Right lung (tissue), 5 donors: ENCODE results near the gene DNAH3. TPM values are rescaled to one million over a fixed set of nuclear protein-coding genes. Genes with fewer than 3 reads are reported as not detected.
"Not testable (repeated sequence)": the region's sequence is repeated elsewhere in the genome, so short reads cannot be mapped to it uniquely, and the experiment has no call there.

Experiments
- DNase-seq, 2 donors: peaks; one replicate each; pipeline ENCODE4 v3.0.0-alpha.2; 2013
- polyA plus RNA-seq, 5 donors: library from polyadenylated mRNA; unstranded; fragments of 120-200 nt; gene quantifications; one replicate each; pipeline versions ENCODE4 v1.2.1 to v1.2.3, GENCODE V29; 2013; ENCODE audit warnings: inconsistent platforms in 1 of 5, low replicate concordance in 1 of 5; ENCODE audit not compliant: insufficient read length in 5 of 5, insufficient read depth in 1 of 5

Gene DNAH3
- polyA plus RNA-seq, 5 donors, result 0.69 to 4.5 (median 2.8) TPM

DNA sequence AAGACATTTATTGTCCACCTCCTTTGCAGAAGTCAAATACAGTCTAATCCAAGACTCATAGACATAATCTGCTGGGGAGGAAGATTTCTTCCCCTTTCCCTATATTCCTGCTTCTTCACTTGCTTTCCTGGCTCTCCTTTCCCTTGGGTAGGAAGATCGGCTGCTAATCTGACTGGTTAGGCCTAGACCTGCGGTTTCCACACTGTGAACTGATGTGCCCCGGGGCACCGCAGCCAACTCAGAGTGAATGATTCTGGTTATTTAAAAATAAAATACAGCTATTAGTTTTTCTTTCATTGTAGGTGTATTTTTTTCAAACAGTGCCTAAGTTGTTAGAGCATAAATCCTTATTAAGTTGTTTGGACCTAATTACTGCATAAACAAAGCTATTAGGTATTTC, 78.9 kb downstream of the DNAH3 start:
- DNase-seq, result no peak

- no peak for DNase-seq
Observed at GRCh38 chr16:21070564-21070963, 80.1 kb downstream of the DNAH3 start.

GRCh38 chr16:21069986-21070385, 80.7 kb downstream of the DNAH3 start:
- no peak for DNase-seq

DNA sequence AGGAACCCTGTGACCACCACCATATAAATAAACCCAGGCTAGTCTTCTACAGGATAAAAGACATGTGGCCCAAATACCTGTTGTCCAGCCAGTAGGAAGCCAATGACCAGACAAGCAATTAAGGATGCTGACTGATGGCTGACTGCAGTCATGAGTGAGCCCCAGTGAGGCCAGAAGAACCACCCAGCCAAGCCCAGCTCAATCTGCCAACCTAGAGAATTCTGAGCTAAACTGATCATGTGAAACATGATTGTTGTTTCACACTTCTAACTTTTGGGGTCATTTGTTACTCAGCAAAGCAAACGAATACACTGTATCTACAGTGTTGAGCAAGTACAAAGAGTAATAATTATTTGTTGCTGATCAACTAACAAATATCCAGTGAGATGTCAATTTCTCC, 86.4 kb downstream of the DNAH3 start:
- no peak for DNase-seq

DNA sequence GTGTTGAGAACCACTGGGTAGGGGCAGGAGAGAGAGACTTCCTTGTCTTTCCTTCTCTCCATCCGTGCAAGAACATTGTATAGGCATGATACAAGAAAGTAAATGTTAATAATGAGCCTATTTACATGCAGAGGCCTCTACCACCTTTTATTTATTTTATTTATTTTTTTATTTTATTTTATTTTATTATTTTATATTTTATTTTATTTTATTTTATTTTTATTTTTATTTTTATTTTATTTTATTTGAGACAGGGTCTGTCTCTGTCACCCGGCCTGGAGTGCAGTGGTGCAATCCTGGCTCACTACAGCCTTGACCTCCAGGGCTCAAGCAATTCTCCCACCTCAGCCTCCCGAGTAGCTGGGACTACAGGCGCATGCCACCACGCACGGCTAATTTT, 87.3 kb downstream of the DNAH3 start:
- not testable (repeated sequence) for DNase-seq

DNA sequence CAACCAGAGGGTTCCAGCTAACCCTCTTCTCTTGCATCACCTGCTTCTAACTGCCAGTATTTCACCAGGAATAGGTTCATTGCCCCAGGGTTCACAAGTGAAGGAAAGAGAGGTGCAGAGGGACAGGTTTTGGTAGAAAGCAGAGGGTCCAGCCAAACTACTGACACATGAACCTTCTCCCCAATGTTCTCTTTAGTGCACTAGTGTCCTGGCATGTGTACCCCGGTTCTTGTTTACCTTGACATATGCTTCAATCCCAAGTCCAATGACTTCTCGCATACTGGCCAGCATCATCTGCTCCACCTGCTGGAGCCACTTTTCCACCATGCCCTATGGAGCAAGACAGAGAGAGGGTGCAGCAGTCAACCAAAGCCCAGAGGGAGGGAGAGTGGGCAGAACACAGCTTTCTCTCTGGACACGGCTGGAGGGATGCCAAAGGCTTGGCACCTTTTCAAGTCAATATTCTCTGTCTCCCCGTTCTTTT, 90.6 kb downstream of the DNAH3 start:
- no peak for DNase-seq

- DNase-seq, result no peak
Observed at GRCh38 chr16:21057875-21058274, 92.8 kb downstream of the DNAH3 start.

- no peak for DNase-seq
Observed at GRCh38 chr16:21056396-21056795, 94.2 kb downstream of the DNAH3 start.

GRCh38 chr16:21055738-21056137, 94.9 kb downstream of the DNAH3 start:
- DNase-seq, result not testable (repeated sequence)

- DNase-seq, result no peak
Observed at GRCh38 chr16:21053590-21053989, 97.1 kb downstream of the DNAH3 start.

DNA sequence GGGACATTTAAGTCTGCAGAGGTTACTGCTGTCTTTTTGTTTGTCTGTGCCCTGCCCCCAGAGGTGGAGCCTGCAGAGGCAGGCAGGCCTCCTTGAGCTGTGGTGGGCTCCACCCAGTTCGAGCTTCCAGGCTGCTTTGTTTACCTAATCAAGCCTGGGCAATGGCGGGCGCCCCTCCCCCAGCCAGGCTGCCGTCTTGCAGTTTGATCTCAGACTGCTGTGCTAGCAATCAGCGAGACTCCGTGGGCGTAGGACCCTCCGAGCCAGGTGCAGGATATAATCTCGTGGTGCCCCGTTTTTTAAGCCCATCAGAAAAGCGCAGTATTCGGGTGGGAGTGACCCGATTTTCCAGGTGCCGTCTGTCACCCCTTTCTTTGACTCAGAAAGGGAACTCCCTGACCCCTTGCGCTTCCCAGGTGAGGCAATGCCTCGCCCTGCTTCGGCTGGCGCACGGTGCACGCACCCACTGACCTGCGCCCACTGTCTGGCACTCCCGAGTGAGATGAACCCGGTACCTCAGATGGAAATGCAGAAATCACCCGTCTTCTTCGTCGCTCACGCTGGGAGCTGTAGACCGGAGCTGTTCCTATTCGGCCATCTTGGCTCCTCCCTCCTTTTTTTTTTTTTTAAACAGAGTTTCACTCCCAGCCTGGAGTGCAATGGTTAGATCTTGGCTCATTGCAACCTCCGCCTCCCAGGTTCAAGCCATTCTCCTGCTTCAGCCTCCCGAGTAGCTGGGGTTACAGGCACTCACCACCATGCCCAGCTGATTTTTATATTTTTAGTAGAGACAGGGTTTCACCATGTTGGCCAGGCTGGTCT, 102.3 kb downstream of the DNAH3 start:
- DNase-seq, result not testable (repeated sequence)

GRCh38 chr16:21038197-21038596, 112.4 kb downstream of the DNAH3 start:
- DNase-seq, result no peak

DNA sequence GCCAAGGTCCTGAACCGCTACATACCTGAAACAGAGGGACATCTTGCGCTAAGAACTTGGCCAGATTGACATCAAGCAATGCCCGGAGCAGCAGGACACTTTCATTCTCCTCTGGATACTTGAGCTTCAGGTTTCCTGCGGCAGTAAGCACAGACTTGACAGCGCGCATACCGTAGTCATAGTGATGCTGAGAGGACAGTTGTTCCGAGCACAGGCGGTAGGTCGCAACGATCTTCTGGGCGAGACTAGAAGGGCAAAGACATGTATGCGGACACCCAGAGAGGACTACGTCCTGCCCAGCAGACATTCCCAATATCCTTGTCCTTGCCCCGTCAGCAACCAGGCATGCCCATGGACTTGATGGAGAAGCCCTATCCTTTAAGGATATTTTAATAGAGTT, 112.9 kb downstream of the DNAH3 start:
- DNase-seq, result no peak

GRCh38 chr16:21037168-21037567, 113.5 kb downstream of the DNAH3 start:
- no peak for DNase-seq

- no peak for DNase-seq
Observed at GRCh38 chr16:21036471-21036870, 114.2 kb downstream of the DNAH3 start.

GRCh38 chr16:21033704-21034103, 116.9 kb downstream of the DNAH3 start:
- no peak for DNase-seq

GRCh38 chr16:21033264-21033663, 117.4 kb downstream of the DNAH3 start:
- no peak for DNase-seq

DNA sequence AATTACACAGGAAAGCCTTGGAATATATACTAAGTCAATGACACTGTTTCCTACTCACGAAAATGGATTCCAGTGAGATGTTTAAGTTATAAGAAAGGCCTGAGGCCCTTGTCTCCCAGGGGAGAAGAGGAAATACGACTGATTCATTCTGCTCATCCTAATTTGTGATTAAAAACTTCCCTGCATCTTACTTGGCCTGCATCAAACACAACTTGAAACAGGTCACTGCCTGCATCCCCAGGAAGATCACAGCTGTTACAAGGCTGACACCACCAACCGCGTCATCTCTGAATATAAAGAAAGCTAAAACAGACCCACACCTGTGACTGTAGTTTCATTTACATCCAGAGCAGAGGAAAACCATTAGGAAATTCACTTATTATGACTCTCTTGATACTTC, 121.9 kb downstream of the DNAH3 start:
- DNase-seq, result no peak

GRCh38 chr16:21026846-21027245, 123.8 kb downstream of the DNAH3 start:
- no peak for DNase-seq

GRCh38 chr16:21023509-21024202, 127.0 kb downstream of the DNAH3 start:
- DNase-seq, result no peak

- DNase-seq, result no peak
Observed at GRCh38 chr16:21021316-21021715, 129.3 kb downstream of the DNAH3 start.

- no peak for DNase-seq
Observed at GRCh38 chr16:21009815-21010214, 140.8 kb downstream of the DNAH3 start.

DNA sequence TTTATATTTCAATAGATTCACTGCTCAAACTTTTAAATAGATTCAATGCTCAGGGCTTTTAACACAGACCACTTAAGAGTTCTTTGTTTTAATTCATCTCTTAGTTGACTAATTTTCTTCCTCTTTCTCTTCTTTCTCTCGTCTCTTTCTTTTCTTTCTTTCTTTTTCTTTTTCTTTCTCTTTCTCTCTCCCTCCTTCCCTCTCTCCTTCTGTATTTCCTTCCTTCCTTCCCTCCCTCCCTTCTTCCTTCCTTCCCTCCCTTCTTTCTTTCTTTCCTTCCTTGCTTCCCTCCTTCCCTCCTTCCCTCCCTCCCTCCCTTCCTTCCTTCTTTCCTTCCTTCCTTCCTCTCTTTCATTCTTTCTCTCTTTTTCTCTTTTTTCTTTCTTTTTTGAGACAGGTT, 145.6 kb downstream of the DNAH3 start:
- no peak for DNase-seq
